ENCODE data around the gene IRS2. TPM values are rescaled to one million over a fixed set of nuclear protein-coding genes. Genes with fewer than 3 reads are reported as not detected.

The IRS2 gene
- total and polyA plus RNA-seq, 2 experiments from 2014 or later: 3.6 to 14.5 TPM

DNA sequence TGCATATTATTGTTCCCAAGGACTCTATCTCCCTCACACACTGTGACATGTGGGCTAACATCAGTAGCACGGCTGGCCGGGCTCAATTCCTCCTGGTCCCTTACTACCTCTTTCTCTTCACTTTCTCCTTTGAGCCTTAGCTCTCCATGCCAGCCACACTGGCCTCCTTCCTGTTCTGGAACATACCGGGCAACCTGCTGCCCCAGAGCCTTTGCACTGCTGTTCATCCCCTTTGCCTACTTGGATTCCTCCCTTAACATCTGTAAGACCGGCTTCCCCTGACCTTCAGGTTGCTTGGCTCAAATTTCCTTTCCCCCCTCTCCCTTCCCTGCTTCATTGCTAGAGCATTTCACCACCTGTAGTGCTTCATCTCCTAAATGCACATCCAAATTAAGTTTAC, 17.1 kb downstream of the IRS2 start:
- H3K27ac Mint-ChIP-seq: no peak overlapping the region
- DNase-seq (ENCODE audit: low spot score): no peak
- Histone ChIP-seq H3K79me2 (replicated peaks; ENCODE audit: insufficient read depth) (peaks cover 78% of the 10 kb centered on the region), H3F3A (replicated peaks; ENCODE audit: low read depth) (no peaks in the 10 kb centered on the region), H3K4me2 (0 out of 2 replicates have a peak overlapping the region, but pooled peaks have one; percentile 23), H4K20me1 (replicated peaks; ENCODE audit: insufficient read depth) (peaks cover 26% of the 10 kb centered on the region), H2AFZ (no peak overlapping the region), H3K4me3 (no peak overlapping the region), H3K9me2 (ENCODE audit: insufficient read depth) (no peaks in the 10 kb centered on the region), H3K27me3 (ENCODE audit: insufficient read depth) (no peaks in the 10 kb centered on the region), H3K4me1 (ENCODE audit: insufficient read depth) (peaks cover 12% of the 10 kb centered on the region), H3K27ac (ENCODE audit: low read depth) (no peak overlapping the region), H3K36me3 (ENCODE audit: insufficient read depth) (no peaks in the 10 kb centered on the region)
- TF ChIP-seq ZNF114 (CRISPR knock-in tag; IDR thresholded peaks at IDR 0.05): no peak
- no peak for TF ChIP-seq EZH2 (IDR thresholded peaks at IDR 0.05; ENCODE audit: low read depth, unreplicated experiment)
- TF ChIP-seq JUNB (IDR thresholded peaks at IDR 0.05; ENCODE audit: unreplicated experiment): no peak
- TF ChIP-seq STAT1 (IDR thresholded peaks at IDR 0.05; ENCODE audit: unreplicated experiment): no peak
- no peak for TF ChIP-seq EZH2phosphoT487 (IDR thresholded peaks at IDR 0.05; ENCODE audit: unreplicated experiment)
- TF ChIP-seq, protein P1, sequence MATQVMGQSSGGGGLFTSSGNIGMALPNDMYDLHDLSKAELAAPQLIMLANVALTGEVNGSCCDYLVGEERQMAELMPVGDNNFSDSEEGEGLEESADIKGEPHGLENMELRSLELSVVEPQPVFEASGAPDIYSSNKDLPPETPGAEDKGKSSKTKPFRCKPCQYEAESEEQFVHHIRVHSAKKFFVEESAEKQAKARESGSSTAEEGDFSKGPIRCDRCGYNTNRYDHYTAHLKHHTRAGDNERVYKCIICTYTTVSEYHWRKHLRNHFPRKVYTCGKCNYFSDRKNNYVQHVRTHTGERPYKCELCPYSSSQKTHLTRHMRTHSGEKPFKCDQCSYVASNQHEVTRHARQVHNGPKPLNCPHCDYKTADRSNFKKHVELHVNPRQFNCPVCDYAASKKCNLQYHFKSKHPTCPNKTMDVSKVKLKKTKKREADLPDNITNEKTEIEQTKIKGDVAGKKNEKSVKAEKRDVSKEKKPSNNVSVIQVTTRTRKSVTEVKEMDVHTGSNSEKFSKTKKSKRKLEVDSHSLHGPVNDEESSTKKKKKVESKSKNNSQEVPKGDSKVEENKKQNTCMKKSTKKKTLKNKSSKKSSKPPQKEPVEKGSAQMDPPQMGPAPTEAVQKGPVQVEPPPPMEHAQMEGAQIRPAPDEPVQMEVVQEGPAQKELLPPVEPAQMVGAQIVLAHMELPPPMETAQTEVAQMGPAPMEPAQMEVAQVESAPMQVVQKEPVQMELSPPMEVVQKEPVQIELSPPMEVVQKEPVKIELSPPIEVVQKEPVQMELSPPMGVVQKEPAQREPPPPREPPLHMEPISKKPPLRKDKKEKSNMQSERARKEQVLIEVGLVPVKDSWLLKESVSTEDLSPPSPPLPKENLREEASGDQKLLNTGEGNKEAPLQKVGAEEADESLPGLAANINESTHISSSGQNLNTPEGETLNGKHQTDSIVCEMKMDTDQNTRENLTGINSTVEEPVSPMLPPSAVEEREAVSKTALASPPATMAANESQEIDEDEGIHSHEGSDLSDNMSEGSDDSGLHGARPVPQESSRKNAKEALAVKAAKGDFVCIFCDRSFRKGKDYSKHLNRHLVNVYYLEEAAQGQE (IDR thresholded peaks at IDR 0.05; ENCODE audit: unreplicated experiment): no peak
- TF ChIP-seq CREB1 (CRISPR knock-in tag; IDR thresholded peaks at IDR 0.05; ENCODE audit: low read depth): no peak
- no peak for TF ChIP-seq ZNF331 (CRISPR knock-in tag; IDR thresholded peaks at IDR 0.05; ENCODE audit: low read depth)
- TF ChIP-seq, protein P2, sequence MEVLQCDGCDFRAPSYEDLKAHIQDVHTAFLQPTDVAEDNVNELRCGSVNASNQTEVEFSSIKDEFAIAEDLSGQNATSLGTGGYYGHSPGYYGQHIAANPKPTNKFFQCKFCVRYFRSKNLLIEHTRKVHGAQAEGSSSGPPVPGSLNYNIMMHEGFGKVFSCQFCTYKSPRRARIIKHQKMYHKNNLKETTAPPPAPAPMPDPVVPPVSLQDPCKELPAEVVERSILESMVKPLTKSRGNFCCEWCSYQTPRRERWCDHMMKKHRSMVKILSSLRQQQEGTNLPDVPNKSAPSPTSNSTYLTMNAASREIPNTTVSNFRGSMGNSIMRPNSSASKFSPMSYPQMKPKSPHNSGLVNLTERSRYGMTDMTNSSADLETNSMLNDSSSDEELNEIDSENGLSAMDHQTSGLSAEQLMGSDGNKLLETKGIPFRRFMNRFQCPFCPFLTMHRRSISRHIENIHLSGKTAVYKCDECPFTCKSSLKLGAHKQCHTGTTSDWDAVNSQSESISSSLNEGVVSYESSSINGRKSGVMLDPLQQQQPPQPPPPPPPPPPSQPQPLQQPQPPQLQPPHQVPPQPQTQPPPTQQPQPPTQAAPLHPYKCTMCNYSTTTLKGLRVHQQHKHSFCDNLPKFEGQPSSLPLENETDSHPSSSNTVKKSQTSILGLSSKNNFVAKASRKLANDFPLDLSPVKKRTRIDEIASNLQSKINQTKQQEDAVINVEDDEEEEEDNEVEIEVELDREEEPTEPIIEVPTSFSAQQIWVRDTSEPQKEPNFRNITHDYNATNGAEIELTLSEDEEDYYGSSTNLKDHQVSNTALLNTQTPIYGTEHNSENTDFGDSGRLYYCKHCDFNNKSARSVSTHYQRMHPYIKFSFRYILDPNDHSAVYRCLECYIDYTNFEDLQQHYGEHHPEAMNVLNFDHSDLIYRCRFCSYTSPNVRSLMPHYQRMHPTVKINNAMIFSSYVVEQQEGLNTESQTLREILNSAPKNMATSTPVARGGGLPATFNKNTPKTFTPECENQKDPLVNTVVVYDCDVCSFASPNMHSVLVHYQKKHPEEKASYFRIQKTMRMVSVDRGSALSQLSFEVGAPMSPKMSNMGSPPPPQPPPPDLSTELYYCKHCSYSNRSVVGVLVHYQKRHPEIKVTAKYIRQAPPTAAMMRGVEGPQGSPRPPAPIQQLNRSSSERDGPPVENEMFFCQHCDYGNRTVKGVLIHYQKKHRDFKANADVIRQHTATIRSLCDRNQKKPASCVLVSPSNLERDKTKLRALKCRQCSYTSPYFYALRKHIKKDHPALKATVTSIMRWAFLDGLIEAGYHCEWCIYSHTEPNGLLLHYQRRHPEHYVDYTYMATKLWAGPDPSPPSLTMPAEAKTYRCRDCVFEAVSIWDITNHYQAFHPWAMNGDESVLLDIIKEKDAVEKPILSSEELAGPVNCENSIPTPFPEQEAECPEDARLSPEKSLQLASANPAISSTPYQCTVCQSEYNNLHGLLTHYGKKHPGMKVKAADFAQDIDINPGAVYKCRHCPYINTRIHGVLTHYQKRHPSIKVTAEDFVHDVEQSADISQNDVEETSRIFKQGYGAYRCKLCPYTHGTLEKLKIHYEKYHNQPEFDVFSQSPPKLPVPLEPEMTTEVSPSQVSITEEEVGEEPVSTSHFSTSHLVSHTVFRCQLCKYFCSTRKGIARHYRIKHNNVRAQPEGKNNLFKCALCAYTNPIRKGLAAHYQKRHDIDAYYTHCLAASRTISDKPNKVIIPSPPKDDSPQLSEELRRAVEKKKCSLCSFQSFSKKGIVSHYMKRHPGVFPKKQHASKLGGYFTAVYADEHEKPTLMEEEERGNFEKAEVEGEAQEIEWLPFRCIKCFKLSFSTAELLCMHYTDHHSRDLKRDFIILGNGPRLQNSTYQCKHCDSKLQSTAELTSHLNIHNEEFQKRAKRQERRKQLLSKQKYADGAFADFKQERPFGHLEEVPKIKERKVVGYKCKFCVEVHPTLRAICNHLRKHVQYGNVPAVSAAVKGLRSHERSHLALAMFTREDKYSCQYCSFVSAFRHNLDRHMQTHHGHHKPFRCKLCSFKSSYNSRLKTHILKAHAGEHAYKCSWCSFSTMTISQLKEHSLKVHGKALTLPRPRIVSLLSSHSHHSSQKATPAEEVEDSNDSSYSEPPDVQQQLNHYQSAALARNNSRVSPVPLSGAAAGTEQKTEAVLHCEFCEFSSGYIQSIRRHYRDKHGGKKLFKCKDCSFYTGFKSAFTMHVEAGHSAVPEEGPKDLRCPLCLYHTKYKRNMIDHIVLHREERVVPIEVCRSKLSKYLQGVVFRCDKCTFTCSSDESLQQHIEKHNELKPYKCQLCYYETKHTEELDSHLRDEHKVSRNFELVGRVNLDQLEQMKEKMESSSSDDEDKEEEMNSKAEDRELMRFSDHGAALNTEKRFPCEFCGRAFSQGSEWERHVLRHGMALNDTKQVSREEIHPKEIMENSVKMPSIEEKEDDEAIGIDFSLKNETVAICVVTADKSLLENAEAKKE (CRISPR knock-in tag; IDR thresholded peaks at IDR 0.05): no peak
- TF ChIP-seq, protein P3, sequence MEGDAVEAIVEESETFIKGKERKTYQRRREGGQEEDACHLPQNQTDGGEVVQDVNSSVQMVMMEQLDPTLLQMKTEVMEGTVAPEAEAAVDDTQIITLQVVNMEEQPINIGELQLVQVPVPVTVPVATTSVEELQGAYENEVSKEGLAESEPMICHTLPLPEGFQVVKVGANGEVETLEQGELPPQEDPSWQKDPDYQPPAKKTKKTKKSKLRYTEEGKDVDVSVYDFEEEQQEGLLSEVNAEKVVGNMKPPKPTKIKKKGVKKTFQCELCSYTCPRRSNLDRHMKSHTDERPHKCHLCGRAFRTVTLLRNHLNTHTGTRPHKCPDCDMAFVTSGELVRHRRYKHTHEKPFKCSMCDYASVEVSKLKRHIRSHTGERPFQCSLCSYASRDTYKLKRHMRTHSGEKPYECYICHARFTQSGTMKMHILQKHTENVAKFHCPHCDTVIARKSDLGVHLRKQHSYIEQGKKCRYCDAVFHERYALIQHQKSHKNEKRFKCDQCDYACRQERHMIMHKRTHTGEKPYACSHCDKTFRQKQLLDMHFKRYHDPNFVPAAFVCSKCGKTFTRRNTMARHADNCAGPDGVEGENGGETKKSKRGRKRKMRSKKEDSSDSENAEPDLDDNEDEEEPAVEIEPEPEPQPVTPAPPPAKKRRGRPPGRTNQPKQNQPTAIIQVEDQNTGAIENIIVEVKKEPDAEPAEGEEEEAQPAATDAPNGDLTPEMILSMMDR (conservative IDR thresholded peaks at IDR 0.05; ENCODE audit: low read depth in 2 of 2): no peak
- TF ChIP-seq, protein P4, sequence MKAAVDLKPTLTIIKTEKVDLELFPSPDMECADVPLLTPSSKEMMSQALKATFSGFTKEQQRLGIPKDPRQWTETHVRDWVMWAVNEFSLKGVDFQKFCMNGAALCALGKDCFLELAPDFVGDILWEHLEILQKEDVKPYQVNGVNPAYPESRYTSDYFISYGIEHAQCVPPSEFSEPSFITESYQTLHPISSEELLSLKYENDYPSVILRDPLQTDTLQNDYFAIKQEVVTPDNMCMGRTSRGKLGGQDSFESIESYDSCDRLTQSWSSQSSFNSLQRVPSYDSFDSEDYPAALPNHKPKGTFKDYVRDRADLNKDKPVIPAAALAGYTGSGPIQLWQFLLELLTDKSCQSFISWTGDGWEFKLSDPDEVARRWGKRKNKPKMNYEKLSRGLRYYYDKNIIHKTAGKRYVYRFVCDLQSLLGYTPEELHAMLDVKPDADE (IDR thresholded peaks at IDR 0.05): no peak
- TF ChIP-seq NANOG (IDR thresholded peaks at IDR 0.05; ENCODE audit: borderline replicate concordance): no peak
- no peak for TF ChIP-seq POLR2AphosphoS5 (IDR thresholded peaks at IDR 0.05; ENCODE audit: low read depth)
- H3K4me3 Mint-ChIP-seq: no peak overlapping the region
- H3K4me1 Mint-ChIP-seq: peaks cover 33% of the 10 kb centered on the region
- H3K36me3 Mint-ChIP-seq (ENCODE audit: low read depth): peaks cover 25% of the 10 kb centered on the region
- H3K9me3 Mint-ChIP-seq: no peaks in the 10 kb centered on the region
- ATAC-seq: no peak
- peaks cover 5% of the 10 kb centered on the region for H3K27me3 Mint-ChIP-seq (ENCODE audit: insufficient read depth, low read depth, poor library complexity)

Measured in GM23338 (cell line).